ENCODE results near the gene NDUFS7. TPM values are rescaled to one million over a fixed set of nuclear protein-coding genes. Genes with fewer than 3 reads are reported as not detected.

NDUFS7 gene
- total RNA-seq, 2 donors from 2014 or later, result 147 to 202 TPM

GRCh38 chr19:1349211-1349610 is 34.5 kb upstream of the NDUFS7 start:
- WGBS, result 89% methylated on average over 18 of the region's 18 CpGs
- Histone ChIP-seq H3K9me3 (no peaks in the 10 kb centered on the region), H3K4me1 (replicated peaks) (no peaks in the 10 kb centered on the region), H3K4me3 (no peak overlapping the region), H3K36me3 (no peaks in the 10 kb centered on the region), H3K27ac (no peak overlapping the region), H3K27me3 (replicated peaks; ENCODE audit: insufficient read depth) (no peaks in the 10 kb centered on the region)
- no peak for DNase-seq (ENCODE audit: low spot score)
- intact Hi-C loops (cut with DNase I), result no loop called here
- TF ChIP-seq CTCF (IDR thresholded peaks at IDR 0.05) (no peak), POLR2AphosphoS5 (IDR thresholded peaks at IDR 0.05) (no peak), POLR2A (IDR thresholded peaks at IDR 0.05) (no peak)

GRCh38 chr19:1350867-1351266 is 32.8 kb upstream of the NDUFS7 start:
- Histone ChIP-seq H3K36me3 (no peaks in the 10 kb centered on the region), H3K4me3 (no peak overlapping the region), H3K9me3 (no peaks in the 10 kb centered on the region), H3K27ac (no peak overlapping the region), H3K4me1 (replicated peaks) (peaks cover 3% of the 10 kb centered on the region), H3K27me3 (replicated peaks; ENCODE audit: insufficient read depth) (no peaks in the 10 kb centered on the region)
- no peak for DNase-seq (ENCODE audit: low spot score)
- TF ChIP-seq POLR2A (IDR thresholded peaks at IDR 0.05) (no peak), POLR2AphosphoS5 (IDR thresholded peaks at IDR 0.05) (no peak), CTCF (IDR thresholded peaks at IDR 0.05) (no peak)
- intact Hi-C loops (cut with DNase I), result no loop called here
- 63% methylated on average over 5 of the region's 5 CpGs for WGBS

GRCh38 chr19:1351381-1351851 is 32.3 kb upstream of the NDUFS7 start:
- WGBS, result 64% methylated on average over 21 of the region's 21 CpGs
- H3K27me3 ChIP-seq (replicated peaks; ENCODE audit: insufficient read depth), result no peaks in the 10 kb centered on the region
- H3K9me3 ChIP-seq, result no peaks in the 10 kb centered on the region
- intact Hi-C loops (cut with DNase I), result no loop called here
- no peaks in the 10 kb centered on the region for H3K36me3 ChIP-seq
- TF ChIP-seq CTCF (IDR thresholded peaks at IDR 0.05) (no peak), POLR2AphosphoS5 (IDR thresholded peaks at IDR 0.05) (no peak), POLR2A (IDR thresholded peaks at IDR 0.05) (no peak)
- peaks cover 8% of the 10 kb centered on the region for H3K4me1 ChIP-seq (replicated peaks)
- H3K27ac ChIP-seq, result no peak overlapping the region
- no peak overlapping the region for H3K4me3 ChIP-seq
- no peak for DNase-seq (ENCODE audit: low spot score)

GRCh38 chr19:1353144-1353543 is 30.6 kb upstream of the NDUFS7 start:
- WGBS, result 90% methylated on average over 9 of the region's 9 CpGs
- H3K36me3 ChIP-seq, result no peaks in the 10 kb centered on the region
- H3K4me3 ChIP-seq, result no peak overlapping the region
- H3K27ac ChIP-seq, result no peak overlapping the region
- peaks cover 10% of the 10 kb centered on the region for H3K4me1 ChIP-seq (replicated peaks)
- no peak for DNase-seq (ENCODE audit: low spot score)
- intact Hi-C loops (cut with DNase I), result no loop called here
- no peaks in the 10 kb centered on the region for H3K27me3 ChIP-seq (replicated peaks; ENCODE audit: insufficient read depth)
- no peaks in the 10 kb centered on the region for H3K9me3 ChIP-seq
- TF ChIP-seq POLR2AphosphoS5 (IDR thresholded peaks at IDR 0.05) (no peak), POLR2A (IDR thresholded peaks at IDR 0.05) (no peak), CTCF (IDR thresholded peaks at IDR 0.05) (no peak)

GRCh38 chr19:1354970-1355567 is 28.6 kb upstream of the NDUFS7 start:
- intact Hi-C loops (cut with DNase I), result loop anchor here (5.0 kb wide), 1 partner anchor 78 kb away; the partner anchor contains the start of gene FAM174C
- no peak for DNase-seq (ENCODE audit: low spot score)
- peaks cover 10% of the 10 kb centered on the region for H3K4me1 ChIP-seq (replicated peaks)
- H3K36me3 ChIP-seq, result no peaks in the 10 kb centered on the region
- H3K4me3 ChIP-seq, result peak overlapping the region; percentile 86 to 96
- peak overlapping the region; percentile 92 to 97 for H3K27ac ChIP-seq
- no peaks in the 10 kb centered on the region for H3K9me3 ChIP-seq
- WGBS, result 0% methylated on average over 26 of the region's 61 CpGs
- TF ChIP-seq POLR2AphosphoS5 (IDR thresholded peaks at IDR 0.05) (no peak), POLR2A (IDR thresholded peaks at IDR 0.05) (no peak), CTCF (IDR thresholded peaks at IDR 0.05) (no peak)
- no peaks in the 10 kb centered on the region for H3K27me3 ChIP-seq (replicated peaks; ENCODE audit: insufficient read depth)

Measured in prostate gland (tissue), 2 donors.